Vagina (tissue), 2 donors: Measurements from ENCODE around the gene TULP1. TPM values are rescaled to one million over a fixed set of nuclear protein-coding genes. Genes with fewer than 3 reads are reported as not detected.

Experiments
- DNase-seq, 2 donors: peaks; one replicate each; pipeline ENCODE4 v3.0.0-alpha.2; 2017; ENCODE audit errors: extremely low spot score in 2 of 2
- H3K27ac ChIP-seq: fragments of 200-600 bp; sonication (generic); one replicate; pipeline ENCODE4 v1.5.1; 2019
- H3K27me3 ChIP-seq: fragments of 200-600 bp; sonication (generic); one replicate; pipeline ENCODE4 v1.5.1; 2019
- H3K36me3 ChIP-seq, 2 donors: fragments of 200-600 bp; sonication (generic); one replicate each; pipeline ENCODE4 v1.5.1; 2017 to 2019
- H3K4me1 ChIP-seq: fragments of 200-600 bp; sonication (generic); one replicate; pipeline ENCODE4 v1.5.1; 2019
- H3K4me3 ChIP-seq, 2 donors: fragments of 200-600 bp; sonication (generic); 1 replicate in 1 of 2; 2 replicates in 1 of 2; pipeline ENCODE4 v1.5.1; 2016 to 2019
- H3K9me3 ChIP-seq: fragments of 200-600 bp; sonication (generic); one replicate; pipeline ENCODE4 v1.5.1; 2019
- POLR2A ChIP-seq, 2 donors: fragments of 450-650 bp; IDR thresholded peaks; one replicate each; pipeline ENCODE4 v1.6.1; 2017; ENCODE audit warnings: antibody characterized with exemption in 2 of 2, mild to moderate bottlenecking in 2 of 2, moderate library complexity in 2 of 2
- POLR2AphosphoS5 ChIP-seq, 2 donors: sonication (generic); formaldehyde crosslinking; IDR thresholded peaks; one replicate each; pipeline ENCODE4 v1.9.0; 2017; ENCODE audit warnings: antibody characterized with exemption in 2 of 2, mild to moderate bottlenecking in 2 of 2, low read depth in 1 of 2; ENCODE audit not compliant: insufficient read depth in 1 of 2
- intact Hi-C: fragments of 100-400 bp; cut with DNase I; formaldehyde crosslinking; loops from one replicate; pipeline ENCODE4 v1.15.1; 2023
- total RNA-seq: library from RNA; depleted of rRNA; stranded (reverse); fragments of >200 nt; gene quantifications from one replicate; pipeline ENCODE4 v1.2.3, GENCODE V29; 2016
- TF ChIP-seq, protein P1 (sequence below), 3 experiments: fragments of 450-650 bp in 2 of 3; fragments of 200-600 bp in 1 of 3; sonication (generic) in 1 of 3; IDR thresholded peaks; one replicate each; pipeline ENCODE4 v1.5.1; 2017 to 2019; ENCODE audit warnings: antibody characterized with exemption in 3 of 3, mild to moderate bottlenecking in 2 of 3, moderate library complexity in 2 of 3

Gene TULP1
- total RNA-seq, 1 donor from 2014 or later = not detected

DNA sequence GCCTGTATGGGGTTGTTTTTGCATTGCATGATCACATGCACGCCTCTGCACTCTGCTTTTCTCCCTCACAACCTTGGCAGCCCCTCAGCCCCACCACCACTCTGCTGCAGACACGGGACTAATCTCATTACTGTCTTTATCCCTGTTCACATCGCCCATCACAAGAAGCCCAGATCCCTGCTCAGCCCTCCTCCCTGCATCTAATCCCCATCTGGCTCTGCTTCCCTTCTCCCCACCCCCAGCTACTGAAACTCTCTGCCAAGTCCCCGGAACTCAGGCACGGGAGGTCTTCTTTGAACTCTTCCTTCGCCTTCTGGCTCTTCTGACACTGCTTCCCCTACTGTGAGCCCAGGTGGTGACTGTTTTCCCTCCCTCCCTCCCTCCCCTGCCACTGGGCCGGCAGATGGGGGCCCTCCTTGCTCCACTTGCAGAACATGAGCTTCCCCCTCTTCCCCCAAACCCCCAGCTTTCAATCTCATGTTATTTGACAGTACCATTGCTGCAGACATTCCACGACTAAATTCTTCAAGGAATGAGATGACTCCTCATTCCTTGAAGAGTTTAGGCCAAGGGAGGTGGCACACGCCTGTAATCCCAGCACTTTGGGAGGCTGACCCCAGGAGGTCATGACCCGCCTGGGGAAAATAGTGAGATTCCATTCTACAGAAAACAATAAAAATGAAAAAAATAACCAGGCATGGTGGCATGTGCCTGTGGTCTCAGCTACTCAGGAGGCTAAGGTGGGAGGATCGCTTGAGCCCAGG is 21.9 kb upstream of the TULP1 start:
- DNase-seq = no peak
- TF ChIP-seq POLR2AphosphoS5 (IDR thresholded peaks at IDR 0.05; ENCODE audit: insufficient read depth in 1 of 2, low read depth in 1 of 2) (no peak), POLR2A (IDR thresholded peaks at IDR 0.05) (no peak)
- TF ChIP-seq, protein P1, sequence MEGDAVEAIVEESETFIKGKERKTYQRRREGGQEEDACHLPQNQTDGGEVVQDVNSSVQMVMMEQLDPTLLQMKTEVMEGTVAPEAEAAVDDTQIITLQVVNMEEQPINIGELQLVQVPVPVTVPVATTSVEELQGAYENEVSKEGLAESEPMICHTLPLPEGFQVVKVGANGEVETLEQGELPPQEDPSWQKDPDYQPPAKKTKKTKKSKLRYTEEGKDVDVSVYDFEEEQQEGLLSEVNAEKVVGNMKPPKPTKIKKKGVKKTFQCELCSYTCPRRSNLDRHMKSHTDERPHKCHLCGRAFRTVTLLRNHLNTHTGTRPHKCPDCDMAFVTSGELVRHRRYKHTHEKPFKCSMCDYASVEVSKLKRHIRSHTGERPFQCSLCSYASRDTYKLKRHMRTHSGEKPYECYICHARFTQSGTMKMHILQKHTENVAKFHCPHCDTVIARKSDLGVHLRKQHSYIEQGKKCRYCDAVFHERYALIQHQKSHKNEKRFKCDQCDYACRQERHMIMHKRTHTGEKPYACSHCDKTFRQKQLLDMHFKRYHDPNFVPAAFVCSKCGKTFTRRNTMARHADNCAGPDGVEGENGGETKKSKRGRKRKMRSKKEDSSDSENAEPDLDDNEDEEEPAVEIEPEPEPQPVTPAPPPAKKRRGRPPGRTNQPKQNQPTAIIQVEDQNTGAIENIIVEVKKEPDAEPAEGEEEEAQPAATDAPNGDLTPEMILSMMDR (IDR thresholded peaks at IDR 0.05) = no peak
- Histone ChIP-seq H3K36me3 (no peaks in the 10 kb centered on the region), H3K4me3 (no peak overlapping the region), H3K9me3 (no peaks in the 10 kb centered on the region), H3K27me3 (no peaks in the 10 kb centered on the region), H3K4me1 (no peaks in the 10 kb centered on the region), H3K27ac (no peak overlapping the region)
- intact Hi-C loops = no loop called here

DNA sequence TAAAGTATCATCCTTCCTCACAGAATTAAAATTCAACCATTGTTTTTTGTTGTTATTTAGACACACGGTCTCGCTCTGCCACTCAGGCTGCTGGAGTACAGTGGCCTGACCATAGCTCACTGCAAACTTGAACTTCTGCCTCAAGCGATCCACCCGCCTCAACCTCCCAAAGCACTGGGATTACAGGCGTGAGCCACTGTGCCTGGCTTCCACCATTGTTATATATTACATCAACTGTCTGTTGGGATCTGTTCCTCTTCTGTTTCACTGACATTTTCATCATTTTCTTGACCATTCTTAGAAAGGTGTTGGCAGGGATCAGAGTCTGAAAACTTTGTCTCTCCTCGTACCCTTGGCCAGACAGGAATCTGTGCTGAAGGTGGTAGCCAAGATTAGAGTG is 21.3 kb upstream of the TULP1 start:
- TF ChIP-seq POLR2AphosphoS5 (IDR thresholded peaks at IDR 0.05; ENCODE audit: insufficient read depth in 1 of 2, low read depth in 1 of 2) = no peak
- H3K27me3 ChIP-seq = no peaks in the 10 kb centered on the region
- intact Hi-C loops = no loop called here

DNA sequence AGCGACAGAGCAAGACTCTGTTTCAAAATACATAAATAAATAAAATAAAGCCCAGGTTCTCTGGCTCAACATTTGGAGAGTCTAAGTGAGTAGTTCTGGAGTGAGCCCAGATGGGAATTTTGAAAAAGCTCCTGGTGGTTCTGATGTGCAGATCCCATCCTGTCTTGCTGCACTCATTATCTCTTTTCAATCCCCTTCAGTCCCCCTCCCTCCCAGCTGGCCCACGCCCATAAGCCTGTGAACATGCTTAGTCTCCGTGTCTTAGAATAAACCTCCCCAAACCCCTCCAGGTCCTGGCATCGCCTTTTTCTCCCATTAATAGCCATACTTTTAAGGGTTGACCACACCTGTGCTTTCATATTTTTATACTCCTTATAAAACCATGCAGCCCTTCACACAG is 19.4 kb upstream of the TULP1 start:
- intact Hi-C loops = no loop called here
- Histone ChIP-seq H3K36me3 (no peaks in the 10 kb centered on the region), H3K4me1 (no peaks in the 10 kb centered on the region), H3K27me3 (no peaks in the 10 kb centered on the region), H3K27ac (no peak overlapping the region), H3K9me3 (no peaks in the 10 kb centered on the region), H3K4me3 (no peak overlapping the region)
- TF ChIP-seq POLR2AphosphoS5 (IDR thresholded peaks at IDR 0.05; ENCODE audit: insufficient read depth in 1 of 2, low read depth in 1 of 2) (no peak), POLR2A (IDR thresholded peaks at IDR 0.05) (no peak)
- TF ChIP-seq, protein P1 (IDR thresholded peaks at IDR 0.05) = no peak
- no peak for DNase-seq

More for the DNA sequence above, 21.3 kb upstream of the TULP1 start:
- Histone ChIP-seq H3K36me3 (no peaks in the 10 kb centered on the region), H3K27ac (no peak overlapping the region), H3K4me1 (no peaks in the 10 kb centered on the region), H3K4me3 (no peak overlapping the region), H3K9me3 (no peaks in the 10 kb centered on the region)
- no peak for DNase-seq

DNA sequence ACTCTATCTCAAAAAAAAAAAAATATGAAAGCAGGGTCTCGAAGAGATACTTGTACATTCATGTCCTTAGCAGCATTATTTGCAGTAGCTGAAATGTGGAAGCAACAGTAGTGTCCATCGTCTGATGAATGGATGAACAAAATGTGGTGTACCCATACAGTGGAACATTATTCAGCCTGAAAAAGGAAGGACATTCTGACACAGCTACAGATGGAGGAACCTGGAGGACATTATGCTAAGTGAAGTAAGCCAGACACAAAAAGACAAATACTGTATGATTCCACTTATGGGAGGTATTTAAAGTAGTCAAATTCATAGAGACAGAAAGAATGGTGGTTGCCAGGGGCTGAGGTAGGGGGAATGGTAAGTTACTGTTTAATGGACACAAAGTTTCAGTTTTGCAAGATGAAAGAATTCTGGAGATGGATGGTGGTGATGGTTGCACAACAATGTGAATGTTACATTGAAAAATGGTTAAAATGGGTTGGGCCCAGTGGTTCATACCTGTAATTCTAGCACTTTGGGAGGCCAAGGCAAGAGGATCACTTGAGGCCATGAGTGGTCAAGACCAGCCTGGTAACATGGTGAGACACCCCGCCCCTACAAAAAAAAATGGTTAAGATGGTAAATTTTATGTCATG is 11.8 kb upstream of the TULP1 start:
- Histone ChIP-seq H3K4me1 (no peaks in the 10 kb centered on the region), H3K4me3 (no peak overlapping the region), H3K27ac (no peak overlapping the region), H3K27me3 (no peaks in the 10 kb centered on the region), H3K36me3 (no peaks in the 10 kb centered on the region), H3K9me3 (no peaks in the 10 kb centered on the region)
- DNase-seq = no peak
- TF ChIP-seq, protein P1 (IDR thresholded peaks at IDR 0.05) = no peak
- TF ChIP-seq POLR2AphosphoS5 (IDR thresholded peaks at IDR 0.05; ENCODE audit: insufficient read depth in 1 of 2, low read depth in 1 of 2) (no peak), POLR2A (IDR thresholded peaks at IDR 0.05) (no peak)
- intact Hi-C loops = no loop called here

DNA sequence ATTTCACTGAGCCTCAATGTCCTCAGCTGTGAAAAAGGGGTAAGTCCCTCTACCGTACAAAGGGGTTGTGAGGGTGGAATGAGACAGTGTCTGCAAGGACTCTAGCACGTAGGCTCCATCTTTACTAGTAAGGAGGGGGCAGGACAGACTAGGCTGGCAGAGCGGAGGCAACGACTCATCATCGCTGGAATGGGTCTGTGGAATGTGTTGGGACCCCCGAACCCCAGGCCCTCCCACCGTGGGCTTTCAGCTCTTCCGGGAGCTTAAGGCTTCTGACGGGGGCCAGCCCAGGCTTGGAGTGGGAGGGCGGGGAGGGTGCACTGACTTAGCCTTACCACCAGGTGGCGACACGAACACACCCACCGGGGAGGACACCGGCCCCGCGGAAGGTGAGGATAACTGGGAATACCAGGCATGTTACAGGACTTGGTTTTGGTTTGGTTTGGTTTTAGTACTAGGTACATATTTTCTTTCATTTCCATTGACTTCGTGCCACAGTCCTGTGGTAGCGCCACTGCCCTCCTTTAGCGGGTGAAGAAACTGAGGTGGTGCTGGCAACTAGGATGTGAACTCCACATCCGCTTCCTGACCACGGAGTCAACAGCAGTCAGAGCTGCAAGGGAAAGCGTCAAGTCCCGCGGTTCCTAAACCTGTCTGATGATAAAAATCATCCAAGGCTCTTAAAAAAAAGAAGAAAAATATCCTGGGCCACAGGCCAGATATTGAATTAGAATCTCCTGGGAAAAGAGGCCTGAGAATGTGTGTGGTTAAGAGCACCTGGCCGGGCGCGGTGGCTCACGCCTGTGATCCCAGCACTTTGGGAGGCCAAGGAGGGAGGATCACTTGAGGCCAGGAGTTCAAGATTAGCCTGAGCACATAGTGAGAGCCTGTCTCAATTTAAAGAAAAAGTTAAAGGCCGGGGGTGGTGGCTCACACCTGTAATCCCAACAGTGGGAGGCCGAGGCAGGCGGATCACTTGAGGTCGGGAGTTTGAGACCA is 10.3 kb upstream of the TULP1 start:
- no peaks in the 10 kb centered on the region for H3K27me3 ChIP-seq
- H3K4me3 ChIP-seq = peak overlapping the region in 1 of 2 donors; percentile 43
- no peak overlapping the region for H3K27ac ChIP-seq
- intact Hi-C loops = loop anchor here (2.0 kb wide), 2 partner anchors 62 to 214 kb away; partner anchors contain the start of gene ARMC12
- no peaks in the 10 kb centered on the region for H3K9me3 ChIP-seq
- TF ChIP-seq POLR2AphosphoS5 (IDR thresholded peaks at IDR 0.05; ENCODE audit: insufficient read depth in 1 of 2, low read depth in 1 of 2) = peak in 1 of 2 donors; percentile 13
- TF ChIP-seq, protein P1 (IDR thresholded peaks at IDR 0.05) = peak; percentile 93 to 98 (median 96)
- no peak for TF ChIP-seq POLR2A (IDR thresholded peaks at IDR 0.05)
- DNase-seq = no peak
- H3K36me3 ChIP-seq = no peaks in the 10 kb centered on the region
- no peaks in the 10 kb centered on the region for H3K4me1 ChIP-seq
